Endothelial cell of umbilical vein (primary cell): ENCODE results near the gene PCNX4.

ENCODE experiments used
- CTCF ChIP-seq, 2 donors: IDR thresholded peaks; 1 replicate in 1 of 2; 2 replicates in 1 of 2; pipeline ENCODE4 v1.5.1; 2011; ENCODE audit warnings: low read length in 2 of 2, mild to moderate bottlenecking in 2 of 2, moderate library complexity in 2 of 2, control low read depth in 1 of 2, inconsistent platforms in 1 of 2, low read depth in 1 of 2; ENCODE audit not compliant: insufficient read depth in 1 of 2; ENCODE audit errors: extremely low read depth in 1 of 2
- EZH2 ChIP-seq: IDR thresholded peaks from 2 replicates; pipeline ENCODE4 v1.6.1; 2012; ENCODE audit warnings: borderline replicate concordance, low read depth, mild to moderate bottlenecking, moderate library complexity, low read length, inconsistent platforms; ENCODE audit not compliant: severe bottlenecking
- MAX ChIP-seq: IDR thresholded peaks from 2 replicates; pipeline ENCODE4 v1.6.1; 2011; ENCODE audit not compliant: insufficient read depth, insufficient read length
- POLR2A ChIP-seq: IDR thresholded peaks from 2 replicates; pipeline ENCODE4 v1.6.1; 2012; ENCODE audit warnings: low read depth, mild to moderate bottlenecking, control low read depth, low read length

GRCh38 chr14:60093080-60093479 is 1.4 kb downstream of the PCNX4 start:
- no peak for TF ChIP-seq CTCF (IDR thresholded peaks at IDR 0.05; ENCODE audit: extremely low read depth in 1 of 2, insufficient read depth in 1 of 2, low read depth in 1 of 2, low read length in 2 of 2)
- TF ChIP-seq POLR2A = no peak
- TF ChIP-seq EZH2 = no peak
- TF ChIP-seq MAX = no peak
